ENCODE results near the gene RIN3. TPM values are rescaled to one million over a fixed set of nuclear protein-coding genes. Genes with fewer than 3 reads are reported as not detected.

RIN3 gene
- total RNA-seq, 2 experiments from 2014 or later = 15.8 to 16.0 TPM

- DNase-seq = no peak
- intact Hi-C loops (cut with micrococcal nuclease) = no loop called here
- Mint-ChIP-seq H3K4me3 (no peak overlapping the region), H3K36me3 (ENCODE audit: low read depth) (no peaks in the 10 kb centered on the region), H3K4me1 (ENCODE audit: low read depth) (peaks cover 10% of the 10 kb centered on the region), H3K27ac (no peak overlapping the region), H3K9me3 (no peaks in the 10 kb centered on the region), H3K27me3 (ENCODE audit: low read depth) (no peaks in the 10 kb centered on the region)
- CTCF ChIA-PET = interaction anchor here (1.1 kb wide), 1 partner anchor 9 kb away, joined by 4 read pairs; no protein-coding TSS in a partner anchor
Observed at GRCh38 chr14:92475037-92475436, 38.5 kb upstream of the RIN3 start.

GRCh38 chr14:92475451-92476187 lies 38.0 kb upstream of the RIN3 start:
- Mint-ChIP-seq H3K4me1 (ENCODE audit: low read depth) (peaks cover 10% of the 10 kb centered on the region), H3K27me3 (ENCODE audit: low read depth) (no peaks in the 10 kb centered on the region), H3K36me3 (ENCODE audit: low read depth) (no peaks in the 10 kb centered on the region), H3K9me3 (no peaks in the 10 kb centered on the region), H3K4me3 (no peak overlapping the region), H3K27ac (no peak overlapping the region)
- CTCF ChIA-PET = interaction anchor here (0.6 to 1.3 kb wide), 3 partner anchors 10 to 232 kb away, joined by 3 to 4 read pairs (median 3); no protein-coding TSS in a partner anchor
- DNase-seq = no peak
- intact Hi-C loops (cut with micrococcal nuclease) = no loop called here

GRCh38 chr14:92480856-92481255 lies 32.7 kb upstream of the RIN3 start:
- no peaks in the 10 kb centered on the region for H3K9me3 Mint-ChIP-seq
- H3K27me3 Mint-ChIP-seq (ENCODE audit: low read depth) = no peaks in the 10 kb centered on the region
- H3K4me1 Mint-ChIP-seq (ENCODE audit: low read depth) = no peaks in the 10 kb centered on the region
- no peak overlapping the region for H3K27ac Mint-ChIP-seq
- no peaks in the 10 kb centered on the region for H3K36me3 Mint-ChIP-seq (ENCODE audit: low read depth)
- DNase-seq = no peak
- H3K4me3 Mint-ChIP-seq = no peak overlapping the region
- intact Hi-C loops (cut with micrococcal nuclease) = no loop called here
- CTCF ChIA-PET = no interaction called here

- Mint-ChIP-seq H3K27ac (no peak overlapping the region), H3K4me3 (no peak overlapping the region), H3K36me3 (ENCODE audit: low read depth) (no peaks in the 10 kb centered on the region), H3K4me1 (ENCODE audit: low read depth) (no peaks in the 10 kb centered on the region), H3K27me3 (ENCODE audit: low read depth) (no peaks in the 10 kb centered on the region), H3K9me3 (no peaks in the 10 kb centered on the region)
- no peak for DNase-seq
- CTCF ChIA-PET = no interaction called here
- intact Hi-C loops (cut with micrococcal nuclease) = no loop called here
Observed at GRCh38 chr14:92481386-92481785, 32.2 kb upstream of the RIN3 start.

- H3K36me3 Mint-ChIP-seq (ENCODE audit: low read depth) = no peaks in the 10 kb centered on the region
- no peaks in the 10 kb centered on the region for H3K9me3 Mint-ChIP-seq
- CTCF ChIA-PET = interaction anchor here (0.6 kb wide), 1 partner anchor 137 kb away, joined by 4 read pairs; no protein-coding TSS in a partner anchor
Observed at GRCh38 chr14:92481811-92482555, 31.6 kb upstream of the RIN3 start.

GRCh38 chr14:92482621-92483319 lies 30.8 kb upstream of the RIN3 start:
- CTCF ChIA-PET = interaction anchor here (0.6 kb wide), 1 partner anchor 138 kb away, joined by 4 read pairs; no protein-coding TSS in a partner anchor
- intact Hi-C loops (cut with micrococcal nuclease) = no loop called here
- no peaks in the 10 kb centered on the region for H3K9me3 Mint-ChIP-seq
- no peak for DNase-seq
- H3K36me3 Mint-ChIP-seq (ENCODE audit: low read depth) = no peaks in the 10 kb centered on the region
- H3K27ac Mint-ChIP-seq = no peak overlapping the region
- H3K4me1 Mint-ChIP-seq (ENCODE audit: low read depth) = peaks cover 2% of the 10 kb centered on the region
- H3K27me3 Mint-ChIP-seq (ENCODE audit: low read depth) = no peaks in the 10 kb centered on the region
- no peak overlapping the region for H3K4me3 Mint-ChIP-seq

More at GRCh38 chr14:92481811-92482555, 31.6 kb upstream of the RIN3 start:
- no peak overlapping the region for H3K27ac Mint-ChIP-seq
- H3K4me3 Mint-ChIP-seq = no peak overlapping the region
- no peaks in the 10 kb centered on the region for H3K27me3 Mint-ChIP-seq (ENCODE audit: low read depth)
- intact Hi-C loops (cut with micrococcal nuclease) = no loop called here
- H3K4me1 Mint-ChIP-seq (ENCODE audit: low read depth) = no peaks in the 10 kb centered on the region
- no peak for DNase-seq

- intact Hi-C loops (cut with micrococcal nuclease) = no loop called here
- no peak overlapping the region for H3K27ac Mint-ChIP-seq
- no peaks in the 10 kb centered on the region for H3K27me3 Mint-ChIP-seq (ENCODE audit: low read depth)
- DNase-seq = no peak
- CTCF ChIA-PET = no interaction called here
- no peaks in the 10 kb centered on the region for H3K36me3 Mint-ChIP-seq (ENCODE audit: low read depth)
- peaks cover 2% of the 10 kb centered on the region for H3K4me1 Mint-ChIP-seq (ENCODE audit: low read depth)
- no peak overlapping the region for H3K4me3 Mint-ChIP-seq
- no peaks in the 10 kb centered on the region for H3K9me3 Mint-ChIP-seq
Observed at GRCh38 chr14:92484132-92484823, 29.3 kb upstream of the RIN3 start.

GRCh38 chr14:92486881-92487280 lies 26.7 kb upstream of the RIN3 start:
- Mint-ChIP-seq H3K27ac (no peak overlapping the region), H3K9me3 (no peaks in the 10 kb centered on the region), H3K36me3 (ENCODE audit: low read depth) (no peaks in the 10 kb centered on the region), H3K4me1 (ENCODE audit: low read depth) (peaks cover 2% of the 10 kb centered on the region), H3K27me3 (ENCODE audit: low read depth) (no peaks in the 10 kb centered on the region), H3K4me3 (no peak overlapping the region)
- CTCF ChIA-PET = no interaction called here
- DNase-seq = no peak
- intact Hi-C loops (cut with micrococcal nuclease) = no loop called here

GRCh38 chr14:92487513-92488133 lies 26.0 kb upstream of the RIN3 start:
- Mint-ChIP-seq H3K4me1 (ENCODE audit: low read depth) (peaks cover 2% of the 10 kb centered on the region), H3K36me3 (ENCODE audit: low read depth) (no peaks in the 10 kb centered on the region), H3K4me3 (no peak overlapping the region), H3K27me3 (ENCODE audit: low read depth) (no peaks in the 10 kb centered on the region), H3K9me3 (no peaks in the 10 kb centered on the region), H3K27ac (no peak overlapping the region)
- DNase-seq = no peak
- intact Hi-C loops (cut with micrococcal nuclease) = no loop called here
- CTCF ChIA-PET = no interaction called here

- Mint-ChIP-seq H3K4me3 (no peak overlapping the region), H3K36me3 (ENCODE audit: low read depth) (no peaks in the 10 kb centered on the region), H3K4me1 (ENCODE audit: low read depth) (peaks cover 2% of the 10 kb centered on the region), H3K9me3 (no peaks in the 10 kb centered on the region), H3K27me3 (ENCODE audit: low read depth) (no peaks in the 10 kb centered on the region), H3K27ac (no peak overlapping the region)
- intact Hi-C loops (cut with micrococcal nuclease) = no loop called here
- CTCF ChIA-PET = interaction anchor here (0.6 to 1.2 kb wide), 2 partner anchors 12 to 17 kb away, joined by 3 read pairs; no protein-coding TSS in a partner anchor
- DNase-seq = no peak
Observed at GRCh38 chr14:92489394-92490238, 24.0 kb upstream of the RIN3 start.

Measured in activated naive CD4-positive, alpha-beta T cell treated with anti-CD3 and anti-CD28 coated beads for 36 hours (primary cell).